Measurements from ENCODE around the gene KRT27.
"Not testable (repeated sequence)": the region's sequence is repeated elsewhere in the genome, so short reads cannot be mapped to it uniquely, and the experiment has no call there.

Gene KRT27

GRCh38 chr17:40782450-40782849 is at the start of gene KRT27:
Gene KRT27 (minus strand): TSS chr17:40782550. CDS start chr17:40782493, 57 bp downstream.
- DNase-seq (ENCODE audit: insufficient read length, low spot score) = no peak

GRCh38 chr17:40830085-40830776 is 47.9 kb upstream of the KRT27 start:
- DNase-seq (ENCODE audit: insufficient read length, low spot score) (no peak), FAIRE-seq (no peak)

More at GRCh38 chr17:40782450-40782849, at the start of gene KRT27:
- FAIRE-seq = no peak

- no peak for FAIRE-seq
- DNase-seq (ENCODE audit: insufficient read length, low spot score) = no peak
Measured at GRCh38 chr17:40828454-40829044, 46.2 kb upstream of the KRT27 start.

GRCh38 chr17:40827746-40828453 is 45.5 kb upstream of the KRT27 start:
- DNase-seq (ENCODE audit: insufficient read length, low spot score) = peak; percentile 32
- peak; percentile 66 for FAIRE-seq

- FAIRE-seq = no peak
- DNase-seq (ENCODE audit: insufficient read length, low spot score) = no peak
Measured at GRCh38 chr17:40825599-40825998, 43.2 kb upstream of the KRT27 start.

- no peak for FAIRE-seq
- DNase-seq (ENCODE audit: insufficient read length, low spot score) = no peak
Measured at GRCh38 chr17:40824015-40824832, 41.9 kb upstream of the KRT27 start.

- FAIRE-seq (no peak), DNase-seq (ENCODE audit: insufficient read length, low spot score) (no peak)
Measured at GRCh38 chr17:40822132-40822812, 39.9 kb upstream of the KRT27 start, which contains the start of gene KRT10. Gene KRT10 (minus strand): TSS chr17:40822614. CDS start chr17:40822585, 29 bp downstream.

- DNase-seq (ENCODE audit: insufficient read length, low spot score) = no peak
- FAIRE-seq = no peak
Measured at GRCh38 chr17:40821536-40821935, 39.2 kb upstream of the KRT27 start.

- FAIRE-seq (no peak), DNase-seq (ENCODE audit: insufficient read length, low spot score) (no peak)
Measured at GRCh38 chr17:40820228-40820838, 38.0 kb upstream of the KRT27 start.

- DNase-seq (ENCODE audit: insufficient read length, low spot score) = no peak
- FAIRE-seq = no peak
Measured at GRCh38 chr17:40819528-40820125, 37.3 kb upstream of the KRT27 start.

- peak; percentile 33 for FAIRE-seq
- DNase-seq (ENCODE audit: insufficient read length, low spot score) = peak; percentile 55
Measured at GRCh38 chr17:40818733-40819527, 36.6 kb upstream of the KRT27 start.

GRCh38 chr17:40818343-40818732 is 36.0 kb upstream of the KRT27 start:
- DNase-seq (ENCODE audit: insufficient read length, low spot score) (no peak), FAIRE-seq (no peak)

GRCh38 chr17:40817103-40817682 is 34.8 kb upstream of the KRT27 start:
- DNase-seq (ENCODE audit: insufficient read length, low spot score) (no peak), FAIRE-seq (no peak)

GRCh38 chr17:40816569-40816968 is 34.2 kb upstream of the KRT27 start:
- FAIRE-seq (no peak), DNase-seq (ENCODE audit: insufficient read length, low spot score) (no peak)

- DNase-seq (ENCODE audit: insufficient read length, low spot score) (no peak), FAIRE-seq (no peak)
Measured at GRCh38 chr17:40815381-40815780, 33.0 kb upstream of the KRT27 start.

GRCh38 chr17:40814657-40815056 is 32.3 kb upstream of the KRT27 start:
- FAIRE-seq = not testable (repeated sequence)

GRCh38 chr17:40813804-40814203 is 31.5 kb upstream of the KRT27 start:
- DNase-seq (ENCODE audit: insufficient read length, low spot score) (no peak), FAIRE-seq (no peak)

More at GRCh38 chr17:40814657-40815056, 32.3 kb upstream of the KRT27 start:
- not testable (repeated sequence) for DNase-seq (ENCODE audit: insufficient read length, low spot score)

- FAIRE-seq = no peak
- no peak for DNase-seq (ENCODE audit: insufficient read length, low spot score)
Measured at GRCh38 chr17:40812639-40813038, 30.3 kb upstream of the KRT27 start.

Measured in HTR-8/SVneo (cell line).